ENCODE measurements around the gene RIMS1. TPM values are rescaled to one million over a fixed set of nuclear protein-coding genes. Genes with fewer than 3 reads are reported as not detected.

Gene RIMS1
- total and polyA plus RNA-seq, 9 donors, result 0.40 to 5.7 (median 0.71) TPM

DNA sequence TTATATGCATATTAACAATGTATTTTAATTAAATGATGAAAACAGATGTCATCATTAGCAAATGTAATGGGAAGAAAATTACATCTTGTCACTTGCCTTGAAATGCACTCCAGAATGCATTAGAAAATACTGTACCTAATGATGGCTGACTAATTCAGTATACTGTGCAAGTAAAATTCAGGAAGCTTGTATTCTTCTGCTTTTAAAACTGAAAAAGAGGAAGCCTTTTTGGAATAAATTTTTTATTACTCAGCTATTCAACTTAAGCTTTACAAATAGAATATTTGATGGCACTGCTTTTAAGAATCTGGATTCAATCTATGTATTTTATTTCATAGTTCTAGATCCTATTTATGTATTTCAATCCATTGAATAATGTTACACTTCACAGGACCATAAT, 195.5 kb downstream of the RIMS1 start:
- no peak overlapping the region for H3K27ac ChIP-seq (ENCODE audit: low read length)
- no peaks in the 10 kb centered on the region for H3K9me3 ChIP-seq (replicated peaks; ENCODE audit: control insufficient read depth, low read depth, low read length)
- no peaks in the 10 kb centered on the region for H3K36me3 ChIP-seq (ENCODE audit: control insufficient read depth, insufficient read depth, low read length)
- no peaks in the 10 kb centered on the region for H3K4me1 ChIP-seq (ENCODE audit: control insufficient read depth, insufficient read depth, low read length)
- no peak overlapping the region for H3K4me3 ChIP-seq (ENCODE audit: low read length)
- no peaks in the 10 kb centered on the region for H3K27me3 ChIP-seq (ENCODE audit: control insufficient read depth, insufficient read depth, low read length)
- DNase-seq, result no peak

DNA sequence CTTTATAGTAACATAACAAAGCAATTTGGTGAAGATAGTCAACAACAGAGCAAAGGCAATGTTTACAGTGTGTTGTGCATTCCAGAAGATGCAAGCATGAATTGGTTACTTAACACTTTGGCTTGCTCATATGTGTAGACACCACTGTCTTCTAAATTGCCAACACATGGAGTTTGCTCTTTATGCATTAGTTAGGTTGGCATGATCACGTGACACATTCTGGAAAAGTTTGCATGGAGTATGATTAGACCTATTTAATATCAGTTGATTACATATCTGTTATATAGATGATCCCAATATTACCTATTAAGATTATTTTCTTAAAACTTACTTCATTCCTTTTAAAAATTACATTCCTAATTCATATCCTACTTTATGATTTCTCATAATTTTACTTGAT, 197.6 kb downstream of the RIMS1 start:
- no peaks in the 10 kb centered on the region for H3K36me3 ChIP-seq (ENCODE audit: control insufficient read depth, insufficient read depth, low read length)
- no peaks in the 10 kb centered on the region for H3K4me1 ChIP-seq (ENCODE audit: control insufficient read depth, insufficient read depth, low read length)
- no peak for DNase-seq
- H3K9me3 ChIP-seq (replicated peaks; ENCODE audit: control insufficient read depth, low read depth, low read length), result no peaks in the 10 kb centered on the region
- H3K27me3 ChIP-seq (ENCODE audit: control insufficient read depth, insufficient read depth, low read length), result no peaks in the 10 kb centered on the region
- no peak overlapping the region for H3K27ac ChIP-seq (ENCODE audit: low read length)
- H3K4me3 ChIP-seq (ENCODE audit: low read length), result no peak overlapping the region
- WGBS (ENCODE audit: insufficient coverage), result no CpG with 5 or more reads among the region's 1 CpG

DNA sequence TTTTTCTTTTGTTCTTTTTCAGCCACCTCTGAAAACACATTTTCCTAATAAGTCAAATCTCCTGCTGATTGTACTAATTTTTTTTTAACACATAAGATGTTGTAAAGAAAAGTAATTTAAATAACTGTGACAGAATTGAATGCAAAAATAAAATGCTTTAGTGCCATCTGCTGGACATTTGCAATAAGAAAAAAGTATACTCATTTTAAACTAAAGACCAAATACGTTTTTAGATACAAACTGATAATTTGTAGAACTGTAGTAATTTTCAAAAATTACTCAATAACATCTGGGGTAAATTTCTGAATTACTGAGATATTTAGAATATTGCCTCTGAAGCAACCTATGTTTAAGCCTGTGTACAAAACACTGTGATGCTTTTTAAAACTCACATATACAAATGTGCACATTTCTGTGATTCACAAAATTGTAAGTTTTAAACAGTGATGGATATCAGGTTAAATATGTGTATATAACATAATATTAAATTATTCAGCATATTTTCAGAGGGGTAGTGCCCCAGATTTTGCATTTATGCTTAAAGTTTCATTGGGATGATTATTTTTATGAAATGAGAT, 198.7 kb downstream of the RIMS1 start:
- no peaks in the 10 kb centered on the region for H3K9me3 ChIP-seq (replicated peaks; ENCODE audit: control insufficient read depth, low read depth, low read length)
- DNase-seq, result peak; percentile 40
- no peaks in the 10 kb centered on the region for H3K4me1 ChIP-seq (ENCODE audit: control insufficient read depth, insufficient read depth, low read length)
- H3K27me3 ChIP-seq (ENCODE audit: control insufficient read depth, insufficient read depth, low read length), result no peaks in the 10 kb centered on the region
- H3K4me3 ChIP-seq (ENCODE audit: low read length), result no peak overlapping the region
- H3K36me3 ChIP-seq (ENCODE audit: control insufficient read depth, insufficient read depth, low read length), result no peaks in the 10 kb centered on the region
- no peak overlapping the region for H3K27ac ChIP-seq (ENCODE audit: low read length)
- WGBS (ENCODE audit: insufficient coverage), result no CpG with 5 or more reads among the region's 1 CpG

DNA sequence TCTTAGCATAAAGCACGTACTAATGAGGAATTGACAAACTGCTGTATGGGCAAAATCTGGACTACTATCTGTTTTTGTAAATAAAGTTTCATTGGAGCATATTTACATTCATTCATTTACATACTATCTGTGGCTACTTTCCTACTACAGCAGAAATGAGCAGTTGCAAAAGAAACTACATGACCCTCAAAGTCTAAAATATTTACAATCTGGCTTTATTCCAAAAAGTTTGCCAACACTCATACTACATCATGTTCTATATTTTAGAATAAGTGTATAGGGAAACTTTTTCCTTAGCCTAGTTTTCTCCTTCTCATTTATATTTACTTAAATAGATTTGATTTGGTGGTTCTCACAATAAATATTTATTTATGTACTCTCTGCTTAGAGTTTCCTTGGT, 208.2 kb downstream of the RIMS1 start:
- no peak for DNase-seq
- no peak overlapping the region for H3K4me3 ChIP-seq (ENCODE audit: low read length)
- H3K9me3 ChIP-seq (replicated peaks; ENCODE audit: control insufficient read depth, low read depth, low read length), result no peaks in the 10 kb centered on the region
- WGBS (ENCODE audit: insufficient coverage), result no CpG with 5 or more reads among the region's 1 CpG
- H3K36me3 ChIP-seq (ENCODE audit: control insufficient read depth, insufficient read depth, low read length), result no peaks in the 10 kb centered on the region
- H3K27ac ChIP-seq (ENCODE audit: low read length), result no peak overlapping the region
- no peaks in the 10 kb centered on the region for H3K27me3 ChIP-seq (ENCODE audit: control insufficient read depth, insufficient read depth, low read length)
- no peaks in the 10 kb centered on the region for H3K4me1 ChIP-seq (ENCODE audit: control insufficient read depth, insufficient read depth, low read length)

DNA sequence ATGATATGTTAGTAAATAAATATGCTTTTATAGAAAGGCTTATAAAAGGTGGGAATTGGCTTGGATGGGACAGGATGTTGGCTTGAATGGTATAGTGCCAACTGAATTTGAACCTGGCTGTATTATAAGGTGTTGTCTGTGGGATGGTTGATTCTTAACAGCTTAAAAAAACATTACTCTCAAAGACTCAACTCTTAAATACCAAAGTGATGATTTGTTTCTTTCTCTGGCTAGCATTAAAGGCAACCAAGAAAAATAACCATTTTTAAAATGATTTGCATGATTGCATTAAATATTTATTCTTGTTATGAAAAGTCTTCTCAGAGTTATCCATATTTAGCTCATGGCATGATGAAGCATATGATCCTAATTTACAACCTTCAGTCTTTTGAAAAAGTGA, 216.2 kb downstream of the RIMS1 start:
- Histone ChIP-seq H3K27ac (ENCODE audit: low read length) (no peak overlapping the region), H3K36me3 (ENCODE audit: control insufficient read depth, insufficient read depth, low read length) (no peaks in the 10 kb centered on the region), H3K9me3 (replicated peaks; ENCODE audit: control insufficient read depth, low read depth, low read length) (no peaks in the 10 kb centered on the region), H3K4me1 (ENCODE audit: control insufficient read depth, insufficient read depth, low read length) (no peaks in the 10 kb centered on the region), H3K4me3 (ENCODE audit: low read length) (no peak overlapping the region), H3K27me3 (ENCODE audit: control insufficient read depth, insufficient read depth, low read length) (no peaks in the 10 kb centered on the region)
- no peak for DNase-seq

DNA sequence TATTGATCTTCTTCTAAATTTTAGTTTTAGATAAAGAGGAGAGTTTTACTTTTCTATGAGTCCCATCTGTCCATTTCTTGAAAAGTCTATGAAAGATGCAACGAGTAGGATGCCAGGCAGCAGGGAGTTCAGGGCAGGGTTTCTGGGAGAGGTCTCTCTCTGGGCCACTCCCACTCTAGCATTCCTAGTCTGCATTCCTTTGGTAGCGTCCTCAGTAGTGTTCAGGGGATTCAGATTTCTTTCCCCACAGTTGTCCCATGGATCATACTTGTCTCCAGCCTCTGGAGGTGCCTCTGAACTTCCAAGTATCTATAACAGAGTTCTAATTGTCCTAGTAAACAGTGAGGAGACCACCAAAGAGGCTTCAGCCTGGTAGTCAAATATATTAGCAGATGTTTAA, 225.3 kb downstream of the RIMS1 start:
- Histone ChIP-seq H3K4me1 (ENCODE audit: control insufficient read depth, insufficient read depth, low read length) (no peaks in the 10 kb centered on the region), H3K27me3 (ENCODE audit: control insufficient read depth, insufficient read depth, low read length) (no peaks in the 10 kb centered on the region), H3K9me3 (replicated peaks; ENCODE audit: control insufficient read depth, low read depth, low read length) (no peaks in the 10 kb centered on the region), H3K27ac (ENCODE audit: low read length) (no peak overlapping the region), H3K36me3 (ENCODE audit: control insufficient read depth, insufficient read depth, low read length) (no peaks in the 10 kb centered on the region), H3K4me3 (ENCODE audit: low read length) (no peak overlapping the region)
- DNase-seq, result no peak
- WGBS (ENCODE audit: insufficient coverage), result no CpG with 5 or more reads among the region's 2 CpGs

DNA sequence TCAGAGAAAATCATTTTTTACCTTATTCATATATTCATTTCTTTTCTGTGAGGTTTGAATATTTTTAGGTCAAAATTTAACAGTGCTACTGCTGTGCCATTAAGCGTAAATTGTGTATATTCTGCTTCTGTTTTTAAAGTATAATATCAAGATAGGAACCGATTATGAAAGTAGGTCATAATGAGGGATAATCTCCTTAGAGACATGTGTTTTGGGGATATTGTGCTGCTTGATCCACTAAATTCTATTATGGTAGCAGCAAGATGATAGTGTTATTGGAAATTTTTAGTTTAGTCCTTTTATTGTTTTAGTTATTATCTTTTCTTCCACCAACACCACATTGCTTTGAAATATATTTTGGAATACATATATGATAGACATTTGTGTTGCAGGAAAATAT, 244.0 kb downstream of the RIMS1 start:
- no CpG with 5 or more reads among the region's 2 CpGs for WGBS (ENCODE audit: insufficient coverage)
- Histone ChIP-seq H3K27ac (ENCODE audit: low read length) (no peak overlapping the region), H3K27me3 (ENCODE audit: control insufficient read depth, insufficient read depth, low read length) (no peaks in the 10 kb centered on the region), H3K9me3 (replicated peaks; ENCODE audit: control insufficient read depth, low read depth, low read length) (peaks cover 3% of the 10 kb centered on the region), H3K36me3 (ENCODE audit: control insufficient read depth, insufficient read depth, low read length) (no peaks in the 10 kb centered on the region), H3K4me1 (ENCODE audit: control insufficient read depth, insufficient read depth, low read length) (no peaks in the 10 kb centered on the region), H3K4me3 (ENCODE audit: low read length) (no peak overlapping the region)
- DNase-seq, result no peak

- DNase-seq, result no peak
- no peaks in the 10 kb centered on the region for H3K36me3 ChIP-seq (ENCODE audit: control insufficient read depth, insufficient read depth, low read length)
- H3K27me3 ChIP-seq (ENCODE audit: control insufficient read depth, insufficient read depth, low read length), result no peaks in the 10 kb centered on the region
- no peak overlapping the region for H3K4me3 ChIP-seq (ENCODE audit: low read length)
- no peaks in the 10 kb centered on the region for H3K4me1 ChIP-seq (ENCODE audit: control insufficient read depth, insufficient read depth, low read length)
- H3K27ac ChIP-seq (ENCODE audit: low read length), result no peak overlapping the region
- no peaks in the 10 kb centered on the region for H3K9me3 ChIP-seq (replicated peaks; ENCODE audit: control insufficient read depth, low read depth, low read length)
- WGBS (ENCODE audit: insufficient coverage), result no CpG with 5 or more reads among the region's 1 CpG
Measured at GRCh38 chr6:72132427-72132826, 246.1 kb downstream of the RIMS1 start.

DNA sequence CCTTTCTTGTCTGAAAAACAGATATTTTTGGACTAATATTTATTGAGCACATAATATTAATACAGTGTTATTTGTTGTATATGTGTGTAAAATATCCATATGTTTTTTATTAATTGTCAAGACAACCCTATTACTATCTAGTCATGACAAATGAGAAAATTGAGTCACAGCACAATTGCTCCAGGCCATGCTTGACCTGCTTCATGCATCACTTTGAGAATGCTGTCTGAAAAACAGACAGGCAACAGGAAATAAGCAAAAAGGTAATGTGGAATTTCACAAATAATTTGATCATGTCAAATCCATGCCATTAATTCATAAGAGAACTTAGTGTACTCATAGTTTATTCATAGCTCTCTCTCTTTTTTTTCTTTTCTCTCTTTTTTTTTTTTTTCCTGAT, 246.5 kb downstream of the RIMS1 start:
- H3K36me3 ChIP-seq (ENCODE audit: control insufficient read depth, insufficient read depth, low read length), result no peaks in the 10 kb centered on the region
- H3K27ac ChIP-seq (ENCODE audit: low read length), result no peak overlapping the region
- H3K4me3 ChIP-seq (ENCODE audit: low read length), result no peak overlapping the region
- no peaks in the 10 kb centered on the region for H3K27me3 ChIP-seq (ENCODE audit: control insufficient read depth, insufficient read depth, low read length)
- DNase-seq, result no peak
- no peaks in the 10 kb centered on the region for H3K4me1 ChIP-seq (ENCODE audit: control insufficient read depth, insufficient read depth, low read length)
- no peaks in the 10 kb centered on the region for H3K9me3 ChIP-seq (replicated peaks; ENCODE audit: control insufficient read depth, low read depth, low read length)

- peak; percentile 4 for DNase-seq
- WGBS (ENCODE audit: insufficient coverage), result no CpG with 5 or more reads among the region's 1 CpG
- H3K27me3 ChIP-seq (ENCODE audit: control insufficient read depth, insufficient read depth, low read length), result no peaks in the 10 kb centered on the region
- H3K4me3 ChIP-seq (ENCODE audit: low read length), result no peak overlapping the region
- H3K4me1 ChIP-seq (ENCODE audit: control insufficient read depth, insufficient read depth, low read length), result no peaks in the 10 kb centered on the region
- H3K36me3 ChIP-seq (ENCODE audit: control insufficient read depth, insufficient read depth, low read length), result no peaks in the 10 kb centered on the region
- H3K9me3 ChIP-seq (replicated peaks; ENCODE audit: control insufficient read depth, low read depth, low read length), result no peaks in the 10 kb centered on the region
- no peak overlapping the region for H3K27ac ChIP-seq (ENCODE audit: low read length)
Measured at GRCh38 chr6:72133324-72133723, 247.0 kb downstream of the RIMS1 start.

GRCh38 chr6:72140795-72141194, 254.4 kb downstream of the RIMS1 start:
- no peak overlapping the region for H3K27ac ChIP-seq (ENCODE audit: low read length)
- no peaks in the 10 kb centered on the region for H3K27me3 ChIP-seq (ENCODE audit: control insufficient read depth, insufficient read depth, low read length)
- DNase-seq, result no peak
- no peaks in the 10 kb centered on the region for H3K36me3 ChIP-seq (ENCODE audit: control insufficient read depth, insufficient read depth, low read length)
- H3K9me3 ChIP-seq (replicated peaks; ENCODE audit: control insufficient read depth, low read depth, low read length), result no peaks in the 10 kb centered on the region
- no peaks in the 10 kb centered on the region for H3K4me1 ChIP-seq (ENCODE audit: control insufficient read depth, insufficient read depth, low read length)
- no peak overlapping the region for H3K4me3 ChIP-seq (ENCODE audit: low read length)

Measured in muscle of leg (tissue), 11 donors.